HAP-1 (cell line): Measurements from ENCODE around the gene MFSD12.

Source experiments
- DNase-seq, 2 experiments: peaks; one replicate each; pipeline ENCODE4 v3.0.0-alpha.2; 2016 to 2020; ENCODE audit warnings: low spot score in 2 of 2
- H3K27me3 ChIP-seq: fragments of 250-450 bp; sonication (Bioruptor Pico); 2 replicates; pipeline ENCODE4 v1.5.1; 2020; ENCODE audit warnings: low read depth, mild to moderate bottlenecking, moderate library complexity
- H3K36me3 ChIP-seq: fragments of 250-450 bp; sonication (Bioruptor Pico); replicated peaks from 2 replicates; pipeline ENCODE4 v1.5.1; 2020; ENCODE audit warnings: mild to moderate bottlenecking
- H3K4me1 ChIP-seq: fragments of 250-450 bp; sonication (Bioruptor Pico); 2 replicates; pipeline ENCODE4 v1.5.1; 2020; ENCODE audit warnings: mild to moderate bottlenecking
- H3K4me3 ChIP-seq: fragments of 250-450 bp; sonication (Bioruptor Pico); 2 replicates; pipeline ENCODE4 v1.5.1; 2020; ENCODE audit warnings: mild to moderate bottlenecking, moderate library complexity
- H3K9me3 ChIP-seq: fragments of 250-450 bp; sonication (Bioruptor Pico); 2 replicates; pipeline ENCODE4 v1.5.1; 2020; ENCODE audit warnings: mild to moderate bottlenecking, moderate library complexity
- in situ Hi-C: fragments of 300-500 bp; cut with MboI; formaldehyde crosslinking; loops from 3 replicates; pipeline ENCODE4 v1.14.3; 2020; ENCODE audit warnings: low sequenced_read_pairs, inconsistent platforms, mixed read lengths

Gene MFSD12

GRCh38 chr19:3557461-3558248 lies at the start of gene MFSD12:
Gene MFSD12 (minus strand): TSS chr19:3557586. CDS start chr19:3557403, 183 bp downstream.
- DNase-seq, result peak; percentile 83 to 97
- H3K27me3 ChIP-seq, result no peaks in the 10 kb centered on the region
- H3K4me3 ChIP-seq, result peak within 1 kb of the TSS; percentile 61
- H3K9me3 ChIP-seq, result no peaks in the 10 kb centered on the region
- in situ Hi-C loops, result no loop called here
- H3K36me3 ChIP-seq, result no peaks in the 10 kb centered on the region; the same call in 1 of the 2 replicates
- H3K4me1 ChIP-seq, result 0 out of 2 replicates have a peak, but pooled peaks cover 3% of the 10 kb centered on the region

GRCh38 chr19:3606690-3607289 lies 49.4 kb upstream of the MFSD12 start, which contains the start of gene TBXA2R:
Gene TBXA2R (minus strand): TSS chr19:3606875. CDS start chr19:3600634, 6,241 bp downstream.
- Histone ChIP-seq H3K4me3 (peak within 1 kb of the TSS; percentile 46), H3K27me3 (no peaks in the 10 kb centered on the region), H3K4me1 (peaks cover 17% of the 10 kb centered on the region), H3K9me3 (no peaks in the 10 kb centered on the region), H3K36me3 (peaks cover 9% of the 10 kb centered on the region)
- in situ Hi-C loops, result no loop called here
- peak; percentile 60 to 92 for DNase-seq

- peak overlapping the region; percentile 46 for H3K4me3 ChIP-seq
- peak in 1 of 2 experiments; percentile 58 for DNase-seq
- H3K4me1 ChIP-seq, result peaks cover 17% of the 10 kb centered on the region
- H3K36me3 ChIP-seq, result peaks cover 5% of the 10 kb centered on the region
- no peaks in the 10 kb centered on the region for H3K9me3 ChIP-seq
- in situ Hi-C loops, result no loop called here
- no peaks in the 10 kb centered on the region for H3K27me3 ChIP-seq
These were observed 48.8 kb upstream of the MFSD12 start for GRCh38 chr19:3606174-3606689.

GRCh38 chr19:3605770-3606169 lies 48.4 kb upstream of the MFSD12 start:
- in situ Hi-C loops, result no loop called here
- Histone ChIP-seq H3K4me3 (peak overlapping the region; percentile 46), H3K4me1 (peaks cover 17% of the 10 kb centered on the region), H3K9me3 (no peaks in the 10 kb centered on the region), H3K36me3 (peaks cover under 1% of the 10 kb centered on the region), H3K27me3 (no peaks in the 10 kb centered on the region)
- no peak for DNase-seq

GRCh38 chr19:3605361-3605760 lies 48.0 kb upstream of the MFSD12 start:
- peaks cover 17% of the 10 kb centered on the region for H3K4me1 ChIP-seq
- H3K4me3 ChIP-seq, result no peak overlapping the region
- in situ Hi-C loops, result no loop called here

GRCh38 chr19:3604987-3605343 lies 47.6 kb upstream of the MFSD12 start:
- Histone ChIP-seq H3K4me3 (no peak overlapping the region), H3K9me3 (no peaks in the 10 kb centered on the region), H3K27me3 (no peaks in the 10 kb centered on the region), H3K36me3 (no peaks in the 10 kb centered on the region; the same call in 1 of the 2 replicates), H3K4me1 (peaks cover 17% of the 10 kb centered on the region)
- in situ Hi-C loops, result no loop called here
- DNase-seq, result no peak

More at GRCh38 chr19:3605361-3605760, 48.0 kb upstream of the MFSD12 start:
- no peak for DNase-seq
- Histone ChIP-seq H3K27me3 (no peaks in the 10 kb centered on the region), H3K9me3 (no peaks in the 10 kb centered on the region), H3K36me3 (no peaks in the 10 kb centered on the region; the same call in 1 of the 2 replicates)

GRCh38 chr19:3604227-3604986 lies 47.0 kb upstream of the MFSD12 start:
- no peak overlapping the region for H3K4me3 ChIP-seq
- DNase-seq, result no peak
- H3K36me3 ChIP-seq, result no peaks in the 10 kb centered on the region; the same call in 1 of the 2 replicates
- no peaks in the 10 kb centered on the region for H3K27me3 ChIP-seq
- peaks cover 17% of the 10 kb centered on the region for H3K4me1 ChIP-seq
- in situ Hi-C loops, result no loop called here
- no peaks in the 10 kb centered on the region for H3K9me3 ChIP-seq

GRCh38 chr19:3603121-3603811 lies 45.9 kb upstream of the MFSD12 start:
- H3K27me3 ChIP-seq, result no peaks in the 10 kb centered on the region
- H3K4me1 ChIP-seq, result peaks cover 17% of the 10 kb centered on the region
- no peak for DNase-seq
- in situ Hi-C loops, result no loop called here
- H3K4me3 ChIP-seq, result no peak overlapping the region
- no peaks in the 10 kb centered on the region for H3K36me3 ChIP-seq
- no peaks in the 10 kb centered on the region for H3K9me3 ChIP-seq

- DNase-seq, result no peak
- in situ Hi-C loops, result no loop called here
- no peak overlapping the region for H3K4me3 ChIP-seq
- H3K4me1 ChIP-seq, result peaks cover 4% of the 10 kb centered on the region
- no peaks in the 10 kb centered on the region for H3K27me3 ChIP-seq
- H3K9me3 ChIP-seq, result no peaks in the 10 kb centered on the region
- H3K36me3 ChIP-seq, result no peaks in the 10 kb centered on the region
These were observed 43.6 kb upstream of the MFSD12 start for GRCh38 chr19:3601021-3601420.

- no peak for DNase-seq
- Histone ChIP-seq H3K4me3 (no peak overlapping the region), H3K36me3 (no peaks in the 10 kb centered on the region), H3K4me1 (no peaks in the 10 kb centered on the region), H3K27me3 (no peaks in the 10 kb centered on the region), H3K9me3 (no peaks in the 10 kb centered on the region)
- in situ Hi-C loops, result no loop called here
These were observed 42.4 kb upstream of the MFSD12 start for GRCh38 chr19:3599776-3600187.

GRCh38 chr19:3595521-3596061 lies 38.2 kb upstream of the MFSD12 start:
- no peak for DNase-seq
- Histone ChIP-seq H3K27me3 (no peaks in the 10 kb centered on the region), H3K4me1 (no peaks in the 10 kb centered on the region), H3K4me3 (no peak overlapping the region), H3K36me3 (no peaks in the 10 kb centered on the region), H3K9me3 (no peaks in the 10 kb centered on the region)
- in situ Hi-C loops, result no loop called here

GRCh38 chr19:3593156-3593555 lies 35.8 kb upstream of the MFSD12 start:
- in situ Hi-C loops, result no loop called here
- no peaks in the 10 kb centered on the region for H3K36me3 ChIP-seq

More at GRCh38 chr19:3593156-3593555, 35.8 kb upstream of the MFSD12 start:
- H3K9me3 ChIP-seq, result no peaks in the 10 kb centered on the region
- no peaks in the 10 kb centered on the region for H3K4me1 ChIP-seq
- H3K27me3 ChIP-seq, result no peaks in the 10 kb centered on the region
- no peak overlapping the region for H3K4me3 ChIP-seq
- no peak for DNase-seq
